ENCODE results near the gene TSHZ2.

TSHZ2 gene

DNA sequence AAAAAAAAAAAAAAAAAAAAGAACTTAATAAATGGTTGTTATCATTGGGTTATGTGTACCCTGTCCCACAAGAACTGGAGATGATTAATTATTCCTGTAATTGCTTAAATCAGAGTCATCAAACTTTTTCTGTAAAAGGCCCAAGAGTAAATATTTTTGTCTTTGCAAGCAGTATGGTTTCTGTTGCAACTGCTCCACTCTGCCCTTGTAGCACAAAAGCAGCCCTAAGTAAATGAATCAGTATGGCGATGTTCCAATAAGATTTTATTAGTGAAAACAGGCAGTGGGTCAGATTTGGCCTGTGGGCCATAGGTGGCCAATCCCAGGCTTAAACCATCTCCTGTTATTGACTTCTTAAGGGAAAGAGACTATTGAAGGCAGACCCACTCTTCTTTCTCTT lies 252.7 kb downstream of the TSHZ2 start:
- Histone ChIP-seq H3K9me3 (ENCODE audit: control insufficient read depth, insufficient read depth, low read length) (no peaks in the 10 kb centered on the region), H3K36me3 (ENCODE audit: insufficient read depth, low read length) (no peaks in the 10 kb centered on the region), H3K9ac (ENCODE audit: low read depth, low read length) (no peak overlapping the region), H3K4me1 (ENCODE audit: insufficient read depth, low read length) (0 out of 2 replicates have a peak, but pooled peaks cover 6% of the 10 kb centered on the region)

DNA sequence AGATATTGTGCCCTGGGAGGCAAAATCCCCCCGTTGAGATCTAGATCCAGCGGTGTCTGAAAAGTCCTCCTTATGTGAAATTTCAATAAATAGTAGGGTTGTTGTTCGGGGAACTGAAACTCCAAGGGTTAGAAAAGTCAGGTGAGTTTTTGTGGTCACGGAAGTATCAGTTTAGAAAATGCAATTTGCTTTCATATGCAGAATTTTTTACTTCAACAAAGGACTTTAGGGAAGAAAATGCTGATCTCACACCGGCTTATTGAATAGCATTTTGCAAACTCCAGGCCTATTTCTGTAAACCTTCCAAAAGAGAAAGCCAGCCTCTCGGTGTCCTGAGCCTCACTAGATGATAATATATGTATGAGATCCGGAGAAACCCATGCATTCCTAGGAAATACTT lies 254.7 kb downstream of the TSHZ2 start:
- H3K9ac ChIP-seq (ENCODE audit: low read depth, low read length) = no peak overlapping the region
- H3K4me1 ChIP-seq (ENCODE audit: insufficient read depth, low read length) = 0 out of 2 replicates have a peak, but pooled peaks cover 6% of the 10 kb centered on the region
- no peaks in the 10 kb centered on the region for H3K36me3 ChIP-seq (ENCODE audit: insufficient read depth, low read length)
- H3K9me3 ChIP-seq (ENCODE audit: control insufficient read depth, insufficient read depth, low read length) = no peaks in the 10 kb centered on the region

DNA sequence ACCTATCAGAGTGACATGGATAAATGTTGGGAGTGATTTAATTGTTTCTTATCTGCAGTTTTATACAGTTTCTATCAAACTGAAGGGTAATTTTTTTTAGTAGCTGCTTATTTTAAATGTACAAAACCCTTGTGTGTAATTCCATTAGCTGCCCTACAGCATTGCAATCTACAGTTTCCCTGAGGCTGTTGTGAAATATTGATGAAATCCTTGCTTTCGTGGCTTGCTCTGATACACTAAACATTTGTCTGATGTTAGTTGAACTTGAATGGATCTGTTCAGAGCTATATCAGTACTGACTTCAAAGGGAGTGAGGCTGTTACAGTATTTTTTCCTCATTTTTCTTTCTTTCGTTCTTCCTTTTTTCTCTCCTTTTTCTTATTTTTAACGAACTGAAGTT lies 255.4 kb downstream of the TSHZ2 start:
- H3K9ac ChIP-seq (ENCODE audit: low read depth, low read length) = no peak overlapping the region
- no peaks in the 10 kb centered on the region for H3K9me3 ChIP-seq (ENCODE audit: control insufficient read depth, insufficient read depth, low read length)

DNA sequence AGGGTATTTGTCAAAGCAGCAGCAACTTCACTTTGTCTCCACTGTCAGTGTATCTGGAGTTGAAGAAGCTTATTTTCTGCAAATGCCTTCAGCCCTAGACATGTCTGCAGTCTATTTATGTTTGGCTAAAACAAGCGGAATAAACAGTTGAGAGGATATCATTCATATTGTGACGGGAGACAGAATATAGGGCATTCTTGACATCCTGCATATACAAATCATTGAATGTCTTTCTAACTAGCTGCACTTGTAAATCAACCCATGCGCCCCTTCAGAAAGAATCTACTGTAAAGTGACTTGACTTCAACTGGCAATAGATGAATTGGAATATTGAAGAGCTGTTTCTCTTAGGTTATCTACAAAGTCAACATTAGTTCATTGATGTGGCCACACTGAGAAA lies 258.9 kb downstream of the TSHZ2 start:
- H3K36me3 ChIP-seq (ENCODE audit: insufficient read depth, low read length) = no peaks in the 10 kb centered on the region
- 0 out of 2 replicates have a peak, but pooled peaks cover 6% of the 10 kb centered on the region for H3K4me1 ChIP-seq (ENCODE audit: insufficient read depth, low read length)
- H3K9ac ChIP-seq (ENCODE audit: low read depth, low read length) = no peak overlapping the region
- no peaks in the 10 kb centered on the region for H3K9me3 ChIP-seq (ENCODE audit: control insufficient read depth, insufficient read depth, low read length)

More for the DNA sequence above, 255.4 kb downstream of the TSHZ2 start:
- Histone ChIP-seq H3K4me1 (ENCODE audit: insufficient read depth, low read length) (0 out of 2 replicates have a peak, but pooled peaks cover 6% of the 10 kb centered on the region), H3K36me3 (ENCODE audit: insufficient read depth, low read length) (no peaks in the 10 kb centered on the region)

DNA sequence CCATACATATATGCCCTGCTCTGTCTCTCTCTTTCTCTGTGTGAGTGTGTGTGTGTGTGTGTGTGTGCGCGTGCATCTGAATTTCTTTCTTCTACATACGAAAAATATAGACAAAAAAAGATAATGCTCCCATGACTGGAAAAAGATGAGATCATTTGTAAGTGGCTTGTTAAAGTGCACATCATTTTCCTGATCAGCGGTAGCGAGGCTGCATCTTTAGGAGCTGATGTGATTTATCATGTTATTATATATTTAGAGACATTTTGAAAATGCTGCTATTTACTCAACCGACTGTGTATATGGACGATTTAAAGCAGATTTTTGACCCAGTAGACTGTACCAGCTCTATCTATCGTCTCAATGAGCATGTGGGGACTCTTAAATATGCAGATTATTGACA lies 265.3 kb downstream of the TSHZ2 start:
- H3K36me3 ChIP-seq (ENCODE audit: insufficient read depth, low read length) = no peaks in the 10 kb centered on the region
- no peak overlapping the region for H3K9ac ChIP-seq (ENCODE audit: low read depth, low read length)
- no peaks in the 10 kb centered on the region for H3K4me1 ChIP-seq (ENCODE audit: insufficient read depth, low read length)
- no peaks in the 10 kb centered on the region for H3K9me3 ChIP-seq (ENCODE audit: control insufficient read depth, insufficient read depth, low read length)

DNA sequence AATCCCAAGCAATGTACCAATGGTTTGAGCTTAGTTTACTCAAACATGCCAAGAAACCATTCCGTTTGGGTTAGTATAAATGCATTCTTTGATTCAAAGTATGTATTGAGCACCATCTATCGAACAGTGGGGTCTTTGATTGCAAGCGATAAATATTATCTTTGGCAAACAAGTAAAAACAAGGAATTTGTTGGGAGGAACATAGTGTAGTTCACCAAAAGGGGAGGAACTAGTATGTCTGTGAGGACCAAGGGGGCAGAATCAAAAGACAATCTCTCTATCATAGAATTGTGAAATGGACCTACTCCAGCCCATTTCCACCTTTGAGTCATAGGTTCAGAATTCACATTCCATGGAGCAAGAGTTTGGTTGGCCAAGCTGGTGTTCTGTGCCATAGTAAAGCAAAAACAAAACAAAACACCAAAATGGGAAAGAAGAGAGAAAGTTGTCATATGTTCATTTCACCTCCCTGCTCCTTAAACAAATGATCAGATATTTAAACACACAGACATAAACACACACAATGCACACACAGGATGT lies 266.0 kb downstream of the TSHZ2 start:
- Histone ChIP-seq H3K36me3 (ENCODE audit: insufficient read depth, low read length) (no peaks in the 10 kb centered on the region), H3K9ac (ENCODE audit: low read depth, low read length) (no peak overlapping the region), H3K4me1 (ENCODE audit: insufficient read depth, low read length) (no peaks in the 10 kb centered on the region), H3K9me3 (ENCODE audit: control insufficient read depth, insufficient read depth, low read length) (no peaks in the 10 kb centered on the region)

DNA sequence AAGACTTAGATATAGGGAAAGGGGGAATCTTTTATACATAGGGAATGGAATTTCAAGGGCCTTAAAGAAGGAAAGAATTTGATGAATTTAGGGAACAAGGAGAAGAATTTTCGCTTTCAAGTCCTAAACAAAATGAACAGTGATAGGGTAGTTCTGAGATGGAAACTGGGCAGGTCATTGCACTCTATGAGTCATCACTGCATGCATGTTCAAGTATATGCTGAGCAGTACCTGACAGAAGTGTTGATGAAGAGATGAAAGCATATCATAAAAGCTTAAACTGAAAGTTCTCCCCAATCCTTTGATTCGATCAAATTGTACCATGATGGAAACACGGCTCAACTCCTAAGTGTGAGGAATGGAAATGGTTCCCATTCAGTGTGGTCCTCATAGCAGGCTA lies 271.0 kb downstream of the TSHZ2 start:
- H3K9me3 ChIP-seq (ENCODE audit: control insufficient read depth, insufficient read depth, low read length) = no peaks in the 10 kb centered on the region
- no peaks in the 10 kb centered on the region for H3K4me1 ChIP-seq (ENCODE audit: insufficient read depth, low read length)
- no peak overlapping the region for H3K9ac ChIP-seq (ENCODE audit: low read depth, low read length)
- no peaks in the 10 kb centered on the region for H3K36me3 ChIP-seq (ENCODE audit: insufficient read depth, low read length)

DNA sequence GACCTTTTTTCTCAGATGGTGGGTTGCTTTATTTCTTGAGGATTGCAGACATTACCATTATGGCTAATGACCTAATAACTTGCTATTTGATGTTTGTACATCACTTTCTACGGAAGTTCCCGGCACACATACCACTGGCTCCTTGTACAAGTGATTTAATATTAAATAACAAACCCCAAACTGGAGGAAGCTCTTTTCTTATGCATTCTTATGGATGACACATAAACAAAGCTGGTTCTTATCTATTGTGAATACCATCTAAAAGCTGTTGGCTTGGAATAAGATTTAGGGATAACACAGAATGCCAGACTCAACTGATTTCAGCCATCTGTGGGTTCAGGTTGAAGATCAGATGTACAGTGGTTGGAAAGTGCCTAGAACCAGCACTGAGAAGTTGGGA lies 272.6 kb downstream of the TSHZ2 start:
- no peaks in the 10 kb centered on the region for H3K9me3 ChIP-seq (ENCODE audit: control insufficient read depth, insufficient read depth, low read length)
- H3K36me3 ChIP-seq (ENCODE audit: insufficient read depth, low read length) = no peaks in the 10 kb centered on the region
- H3K4me1 ChIP-seq (ENCODE audit: insufficient read depth, low read length) = no peaks in the 10 kb centered on the region
- no peak overlapping the region for H3K9ac ChIP-seq (ENCODE audit: low read depth, low read length)

DNA sequence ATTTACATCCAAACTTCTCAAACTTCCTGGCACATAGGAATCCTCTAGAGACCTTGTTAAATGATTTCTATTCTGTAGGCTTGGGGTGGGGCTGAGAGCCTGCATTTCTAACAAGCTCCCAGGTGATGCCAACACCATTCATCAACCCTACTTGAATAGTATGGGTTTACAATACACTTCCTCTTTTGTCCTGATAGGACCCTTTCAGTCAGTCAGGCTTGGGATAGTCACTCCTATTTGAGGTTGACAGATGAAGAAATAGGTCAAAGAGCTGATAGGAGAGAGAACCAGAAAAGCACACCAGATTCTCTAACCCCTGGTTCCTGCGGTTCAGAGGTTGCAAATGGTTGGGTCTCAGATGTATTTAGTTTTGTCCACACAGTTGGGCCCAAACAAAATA lies 273.4 kb downstream of the TSHZ2 start:
- Histone ChIP-seq H3K9ac (ENCODE audit: low read depth, low read length) (no peak overlapping the region), H3K4me1 (ENCODE audit: insufficient read depth, low read length) (no peaks in the 10 kb centered on the region), H3K9me3 (ENCODE audit: control insufficient read depth, insufficient read depth, low read length) (no peaks in the 10 kb centered on the region), H3K36me3 (ENCODE audit: insufficient read depth, low read length) (no peaks in the 10 kb centered on the region)

DNA sequence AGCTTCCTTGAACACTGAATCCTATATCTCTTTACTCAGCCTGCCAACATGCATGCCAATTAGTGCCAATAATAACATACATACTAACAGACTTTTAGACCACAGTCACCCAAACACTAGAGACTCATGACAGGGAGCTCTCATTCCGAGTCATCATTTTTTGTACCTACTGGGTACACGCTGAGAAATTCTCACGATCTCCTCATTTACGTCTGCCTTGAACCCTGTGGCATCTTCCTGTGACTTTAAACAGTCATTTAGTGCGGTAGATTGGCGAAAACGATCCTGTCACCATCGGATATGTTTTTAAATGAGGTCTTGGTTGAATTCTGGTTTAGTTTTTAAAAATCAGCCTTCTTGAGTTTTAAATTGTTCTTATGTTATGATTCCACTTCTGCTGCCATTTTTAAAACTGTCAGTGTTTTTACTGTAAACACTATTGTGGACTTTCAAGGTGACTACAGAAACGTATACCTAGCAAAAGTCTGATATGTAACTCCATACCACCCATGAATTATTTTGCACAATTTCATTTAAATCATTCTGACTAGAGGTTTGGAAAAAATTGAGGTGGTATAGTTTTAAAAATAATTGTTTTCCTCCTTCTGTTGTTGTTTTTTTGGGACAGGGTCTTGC lies 275.4 kb downstream of the TSHZ2 start:
- H3K9me3 ChIP-seq (ENCODE audit: control insufficient read depth, insufficient read depth, low read length) = no peaks in the 10 kb centered on the region
- H3K9ac ChIP-seq (ENCODE audit: low read depth, low read length) = no peak overlapping the region
- no peaks in the 10 kb centered on the region for H3K4me1 ChIP-seq (ENCODE audit: insufficient read depth, low read length)
- no peaks in the 10 kb centered on the region for H3K36me3 ChIP-seq (ENCODE audit: insufficient read depth, low read length)

DNA sequence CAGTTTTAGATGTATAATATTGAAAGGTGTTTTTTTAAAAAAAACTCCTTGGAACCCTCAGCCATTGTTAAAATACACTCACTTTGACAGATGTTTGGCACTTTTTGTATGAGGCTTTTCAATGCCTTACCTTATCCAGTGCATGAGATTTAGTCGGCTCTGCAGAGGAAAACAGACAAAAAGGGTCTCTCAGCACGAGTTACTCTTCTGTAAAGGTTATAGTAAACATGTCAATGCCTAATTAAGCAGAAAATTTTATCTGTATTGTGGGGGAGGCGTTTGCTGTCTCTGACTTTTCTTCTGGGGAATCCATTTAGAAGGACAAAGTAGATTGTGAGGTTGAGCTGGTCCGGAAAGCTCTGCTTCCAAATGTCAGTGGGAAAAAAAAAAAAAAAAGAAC lies 278.3 kb downstream of the TSHZ2 start:
- Histone ChIP-seq H3K36me3 (ENCODE audit: insufficient read depth, low read length) (no peaks in the 10 kb centered on the region), H3K4me1 (ENCODE audit: insufficient read depth, low read length) (no peaks in the 10 kb centered on the region), H3K9ac (ENCODE audit: low read depth, low read length) (no peak overlapping the region), H3K9me3 (ENCODE audit: control insufficient read depth, insufficient read depth, low read length) (no peaks in the 10 kb centered on the region)

DNA sequence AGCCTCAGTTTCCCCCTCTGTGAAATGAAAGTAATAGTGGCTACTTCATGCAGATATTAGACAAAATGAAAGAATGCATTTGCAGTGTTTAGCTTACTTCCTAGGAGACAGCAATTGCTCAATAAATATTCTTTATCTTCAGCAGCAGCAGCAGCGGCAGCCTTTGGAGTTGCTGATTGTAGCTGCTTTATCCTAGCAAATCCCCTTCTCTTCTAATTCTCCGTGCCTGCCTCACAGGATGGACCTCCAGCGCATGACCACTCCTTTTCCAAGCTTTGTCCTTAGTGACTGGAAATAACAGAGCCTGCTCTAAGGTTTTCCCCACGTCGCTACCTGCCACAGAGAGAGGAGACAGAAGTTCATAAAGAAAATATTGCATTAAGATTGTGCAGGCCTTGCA lies 279.8 kb downstream of the TSHZ2 start:
- Histone ChIP-seq H3K36me3 (ENCODE audit: insufficient read depth, low read length) (no peaks in the 10 kb centered on the region), H3K9ac (ENCODE audit: low read depth, low read length) (no peak overlapping the region), H3K9me3 (ENCODE audit: control insufficient read depth, insufficient read depth, low read length) (no peaks in the 10 kb centered on the region), H3K4me1 (ENCODE audit: insufficient read depth, low read length) (no peaks in the 10 kb centered on the region)

DNA sequence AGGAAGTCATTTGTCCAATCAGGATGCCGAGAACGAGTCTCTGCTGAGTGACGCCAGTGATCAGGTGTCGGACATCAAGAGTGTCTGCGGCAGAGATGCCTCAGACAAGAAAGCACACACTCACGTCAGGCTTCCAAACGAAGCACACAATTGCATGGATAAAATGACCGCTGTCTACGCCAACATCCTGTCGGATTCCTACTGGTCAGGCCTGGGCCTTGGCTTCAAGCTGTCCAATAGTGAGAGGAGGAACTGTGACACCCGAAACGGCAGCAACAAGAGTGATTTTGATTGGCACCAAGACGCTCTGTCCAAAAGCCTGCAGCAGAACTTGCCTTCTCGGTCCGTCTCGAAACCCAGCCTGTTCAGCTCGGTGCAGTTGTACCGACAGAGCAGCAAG lies 281.5 kb downstream of the TSHZ2 start:
- H3K36me3 ChIP-seq (ENCODE audit: insufficient read depth, low read length) = no peaks in the 10 kb centered on the region
- H3K4me1 ChIP-seq (ENCODE audit: insufficient read depth, low read length) = no peaks in the 10 kb centered on the region
- no peak overlapping the region for H3K9ac ChIP-seq (ENCODE audit: low read depth, low read length)
- no peaks in the 10 kb centered on the region for H3K9me3 ChIP-seq (ENCODE audit: control insufficient read depth, insufficient read depth, low read length)

DNA sequence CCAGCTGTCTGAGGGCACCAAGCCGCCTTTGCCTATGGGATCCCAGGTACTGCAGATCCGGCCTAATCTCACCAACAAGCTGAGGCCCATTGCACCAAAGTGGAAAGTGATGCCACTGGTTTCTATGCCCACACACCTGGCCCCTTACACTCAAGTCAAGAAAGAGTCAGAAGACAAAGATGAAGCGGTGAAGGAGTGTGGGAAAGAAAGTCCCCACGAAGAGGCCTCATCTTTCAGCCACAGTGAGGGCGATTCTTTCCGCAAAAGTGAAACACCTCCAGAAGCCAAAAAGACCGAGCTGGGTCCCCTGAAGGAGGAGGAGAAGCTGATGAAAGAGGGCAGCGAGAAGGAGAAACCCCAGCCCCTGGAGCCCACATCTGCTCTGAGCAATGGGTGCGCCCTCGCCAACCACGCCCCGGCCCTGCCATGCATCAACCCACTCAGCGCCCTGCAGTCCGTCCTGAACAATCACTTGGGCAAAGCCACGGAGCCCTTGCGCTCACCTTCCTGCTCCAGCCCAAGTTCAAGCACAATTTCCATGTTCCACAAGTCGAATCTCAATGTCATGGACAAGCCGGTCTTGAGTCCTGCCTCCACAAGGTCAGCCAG lies 283.0 kb downstream of the TSHZ2 start:
- no peak overlapping the region for H3K9ac ChIP-seq (ENCODE audit: low read depth, low read length)
- no peaks in the 10 kb centered on the region for H3K9me3 ChIP-seq (ENCODE audit: control insufficient read depth, insufficient read depth, low read length)
- no peaks in the 10 kb centered on the region for H3K4me1 ChIP-seq (ENCODE audit: insufficient read depth, low read length)
- H3K36me3 ChIP-seq (ENCODE audit: insufficient read depth, low read length) = no peaks in the 10 kb centered on the region

DNA sequence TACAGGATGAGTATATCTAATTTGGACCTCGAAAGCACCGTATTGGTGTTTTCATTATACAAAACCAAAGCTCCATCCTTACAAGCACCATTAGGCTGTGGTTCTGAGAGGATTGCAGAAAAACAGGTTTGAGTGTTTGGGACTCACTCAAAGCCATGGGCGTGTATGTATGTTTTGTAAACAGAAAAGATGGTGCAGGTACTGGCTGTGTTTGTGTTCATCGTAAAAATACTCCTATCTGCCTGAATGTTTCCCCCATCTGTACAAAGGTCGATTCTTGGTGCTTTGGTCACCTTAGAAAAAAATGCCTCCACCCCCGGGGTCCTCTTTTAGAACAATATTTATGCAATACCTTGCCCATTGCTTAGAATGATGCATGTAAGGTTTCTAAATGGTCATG lies 286.6 kb downstream of the TSHZ2 start:
- Histone ChIP-seq H3K9me3 (ENCODE audit: control insufficient read depth, insufficient read depth, low read length) (no peaks in the 10 kb centered on the region), H3K9ac (ENCODE audit: low read depth, low read length) (no peak overlapping the region), H3K36me3 (ENCODE audit: insufficient read depth, low read length) (no peaks in the 10 kb centered on the region), H3K4me1 (ENCODE audit: insufficient read depth, low read length) (no peaks in the 10 kb centered on the region; the same call in 1 of the 2 replicates)

Measured in ES-I3 (cell line).